SKM-1 (cell line): ENCODE measurements around the gene SLC18A3.

Source experiments
- DNase-seq: peaks from one replicate; lab custom pipeline; 2025; ENCODE audit not compliant: unreplicated experiment; lab: John Stamatoyannopoulos, UW

SLC18A3 gene

GRCh38 chr10:49595713-49596492, 14.2 kb upstream of the SLC18A3 start:
- no peak for DNase-seq

DNA sequence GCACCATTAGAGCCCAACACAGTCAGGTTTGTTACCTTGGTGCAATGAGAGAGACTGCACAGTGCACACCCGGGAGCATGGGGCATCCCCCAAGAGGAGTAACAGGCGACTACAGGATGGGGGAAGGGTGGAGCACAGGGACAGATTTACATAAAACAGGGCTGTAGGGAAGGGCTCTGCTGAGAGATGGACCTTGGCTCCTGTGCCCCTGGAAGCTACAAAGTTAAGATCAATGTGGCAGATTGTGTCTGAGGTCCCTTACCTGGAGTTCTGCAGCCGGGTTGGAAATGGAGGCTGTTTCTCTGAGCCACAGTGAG, 13.7 kb upstream of the SLC18A3 start:
- no peak for DNase-seq

GRCh38 chr10:49596836-49597235, 13.3 kb upstream of the SLC18A3 start:
- DNase-seq = no peak

GRCh38 chr10:49597426-49598163, 12.5 kb upstream of the SLC18A3 start:
- DNase-seq = no peak

GRCh38 chr10:49598164-49598856, 11.8 kb upstream of the SLC18A3 start:
- no peak for DNase-seq

GRCh38 chr10:49598986-49599385, 11.1 kb upstream of the SLC18A3 start:
- DNase-seq = no peak

GRCh38 chr10:49599546-49599945, 10.6 kb upstream of the SLC18A3 start:
- no peak for DNase-seq

- no peak for DNase-seq
Observed at GRCh38 chr10:49600046-49600445, 10.1 kb upstream of the SLC18A3 start.

DNA sequence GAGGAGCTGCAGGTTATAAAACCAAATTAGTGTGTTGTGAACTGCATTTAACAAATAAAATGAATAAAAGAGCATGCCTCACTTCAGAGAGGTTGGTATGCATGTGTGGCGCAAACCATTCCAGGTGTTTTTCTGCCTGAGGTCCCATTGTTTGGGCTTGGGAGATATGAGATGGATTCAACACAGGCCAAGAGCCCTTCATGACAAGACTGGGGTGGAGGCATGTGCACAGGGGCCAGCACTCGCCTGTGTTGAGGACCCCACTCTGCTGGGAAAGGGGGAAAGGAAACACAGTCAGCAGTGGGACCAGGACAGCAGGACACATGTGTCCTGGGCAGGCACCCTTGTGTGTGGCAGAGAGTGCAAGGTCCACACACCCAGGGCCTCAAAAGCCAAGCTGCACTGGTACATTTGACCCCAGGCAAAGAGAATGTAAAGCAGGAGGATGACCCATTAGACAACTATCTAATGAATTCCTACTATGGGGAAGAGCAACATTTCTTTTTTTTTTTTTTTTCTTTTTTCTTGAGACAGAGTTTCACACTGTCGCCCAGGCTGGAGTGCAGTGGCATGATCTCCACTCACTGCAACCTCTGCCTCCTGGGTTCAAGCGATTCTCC, 9.2 kb upstream of the SLC18A3 start:
- no peak for DNase-seq

GRCh38 chr10:49601857-49602256, 8.3 kb upstream of the SLC18A3 start:
- no peak for DNase-seq

- no peak for DNase-seq
Observed at GRCh38 chr10:49602380-49603023, 7.6 kb upstream of the SLC18A3 start.

GRCh38 chr10:49605216-49605938, 4.7 kb upstream of the SLC18A3 start:
- DNase-seq = no peak

GRCh38 chr10:49605939-49606509, 4.1 kb upstream of the SLC18A3 start:
- DNase-seq = no peak

DNA sequence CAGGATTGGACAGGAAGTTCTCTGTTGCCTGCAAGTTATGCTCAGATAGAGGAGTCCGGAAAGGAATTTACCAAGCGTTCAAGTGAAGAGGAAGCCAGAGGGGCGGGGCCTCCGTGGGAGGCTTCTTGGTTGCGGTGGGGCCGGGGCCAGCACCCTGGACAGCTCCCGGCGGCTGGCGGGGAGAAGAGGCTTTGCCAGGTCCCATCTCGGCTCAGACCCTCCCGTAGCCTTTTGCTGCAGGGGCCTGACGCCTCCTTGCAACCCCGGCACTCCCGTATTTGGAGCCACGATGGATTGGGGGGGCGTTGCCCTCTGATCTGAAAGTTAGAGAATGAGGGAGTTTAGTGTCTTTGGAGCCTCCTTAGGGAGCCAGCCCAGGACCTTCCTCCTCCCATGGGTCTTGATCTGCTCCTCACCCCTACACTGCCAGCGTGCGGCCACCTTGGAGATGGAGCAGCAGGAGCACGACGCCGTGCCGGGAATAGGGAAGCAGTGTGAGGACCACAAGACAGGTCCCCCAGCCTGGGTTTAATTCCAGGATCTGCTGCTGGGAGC, 3.1 kb upstream of the SLC18A3 start:
- no peak for DNase-seq

GRCh38 chr10:49608166-49609005, 1.7 kb upstream of the SLC18A3 start:
- DNase-seq = no peak

GRCh38 chr10:49609006-49609282, 1.2 kb upstream of the SLC18A3 start:
- no peak for DNase-seq

DNA sequence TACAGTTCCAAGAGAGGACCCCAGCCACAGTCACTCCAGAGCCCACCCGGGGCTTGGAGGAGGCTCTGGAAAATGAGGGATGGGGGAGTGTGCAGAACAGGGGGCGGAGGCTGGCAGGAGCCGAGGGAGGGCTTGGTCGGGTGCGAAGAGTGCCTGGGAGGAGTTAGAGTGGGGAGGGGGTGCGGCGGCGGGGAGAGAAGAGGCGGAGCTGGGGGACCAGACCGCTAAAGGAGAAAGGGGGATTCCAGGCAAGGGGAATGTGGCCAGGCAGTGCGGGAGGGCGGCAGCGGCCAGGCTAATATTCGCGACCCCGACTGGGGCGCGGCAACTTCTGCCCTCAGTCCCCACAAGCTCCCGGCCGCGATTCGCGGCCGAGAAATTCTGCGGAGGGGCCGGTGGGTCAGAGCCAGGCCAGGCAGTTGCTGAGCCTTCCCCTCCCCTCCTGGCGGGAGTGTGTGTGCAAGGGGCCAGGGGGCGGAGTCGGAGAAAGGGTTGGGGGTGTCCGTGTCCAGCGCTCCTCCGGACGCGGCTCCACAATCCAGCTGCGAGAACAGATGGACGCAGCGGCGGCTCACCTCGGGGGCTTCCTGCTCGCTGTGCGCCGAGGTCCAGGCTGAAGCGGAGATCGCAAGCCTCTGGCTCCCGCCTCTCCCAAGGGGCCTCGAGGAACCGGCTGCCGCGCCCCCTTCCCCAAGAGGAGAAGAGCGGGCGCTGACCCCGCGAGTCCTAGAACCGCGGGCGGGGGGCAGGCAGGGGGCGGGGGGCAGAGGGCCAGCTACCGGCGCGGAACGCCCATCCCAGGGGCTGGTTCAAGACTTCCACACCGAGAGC, 612 bp upstream of the SLC18A3 start:
- DNase-seq = no peak

DNA sequence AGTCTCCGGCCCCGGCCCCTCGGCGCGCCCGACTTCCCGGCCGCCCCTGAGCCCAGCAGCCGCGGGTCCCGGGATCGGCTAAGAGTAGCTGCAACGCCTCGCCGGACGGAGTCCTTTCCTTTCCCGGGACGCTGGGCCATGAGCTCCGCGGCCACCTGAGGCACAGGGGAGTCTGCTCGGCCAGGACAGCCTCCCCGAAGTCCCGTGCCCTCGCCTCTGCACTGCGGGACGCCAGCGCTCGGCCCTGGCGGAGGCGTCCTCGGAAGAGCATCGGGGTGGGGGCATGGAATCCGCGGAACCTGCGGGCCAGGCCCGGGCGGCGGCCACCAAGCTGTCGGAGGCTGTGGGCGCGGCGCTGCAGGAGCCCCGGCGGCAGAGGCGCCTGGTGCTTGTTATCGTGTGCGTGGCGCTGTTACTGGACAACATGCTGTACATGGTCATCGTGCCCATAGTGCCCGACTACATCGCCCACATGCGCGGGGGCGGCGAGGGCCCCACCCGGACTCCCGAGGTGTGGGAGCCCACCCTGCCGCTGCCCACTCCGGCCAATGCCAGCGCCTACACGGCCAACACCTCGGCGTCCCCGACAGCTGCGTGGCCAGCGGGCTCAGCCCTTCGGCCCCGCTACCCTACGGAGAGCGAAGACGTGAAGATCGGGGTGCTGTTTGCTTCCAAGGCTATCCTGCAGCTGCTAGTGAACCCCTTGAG, 502 bp downstream of the SLC18A3 start:
- no peak for DNase-seq
